Trophoblast cell (in vitro differentiated cells and primary cell): ENCODE data around the gene APOA4.

ENCODE experiments used
- DNase-seq, 2 donors: peaks; one replicate each; pipeline ENCODE4 v3.0.0-alpha.2; 2016
- H2AFZ ChIP-seq: 2 replicates; pipeline ENCODE4 v1.6.1; 2013; ENCODE audit warnings: low read length, moderate library complexity, mild to moderate bottlenecking; ENCODE audit not compliant: insufficient read depth, poor library complexity
- H2AK5ac ChIP-seq: 2 replicates; pipeline ENCODE4 v1.6.1; 2013; ENCODE audit warnings: mild to moderate bottlenecking, low read length
- H2BK120ac ChIP-seq: 2 replicates; pipeline ENCODE4 v1.6.1; 2013; ENCODE audit warnings: low read length, mild to moderate bottlenecking, moderate library complexity; ENCODE audit not compliant: insufficient read depth, poor library complexity
- H2BK12ac ChIP-seq: 2 replicates; pipeline ENCODE4 v1.6.1; 2013; ENCODE audit warnings: mild to moderate bottlenecking, low read length, moderate library complexity
- H2BK5ac ChIP-seq: 2 replicates; pipeline ENCODE4 v1.6.1; 2013; ENCODE audit warnings: low read length, low read depth, moderate library complexity, mild to moderate bottlenecking; ENCODE audit not compliant: poor library complexity
- H3K14ac ChIP-seq: 2 replicates; pipeline ENCODE4 v1.6.1; 2013; ENCODE audit warnings: mild to moderate bottlenecking, low read length
- H3K18ac ChIP-seq: 2 replicates; pipeline ENCODE4 v1.6.1; 2013; ENCODE audit warnings: mild to moderate bottlenecking, low read length
- H3K23ac ChIP-seq: 2 replicates; pipeline ENCODE4 v1.6.1; 2013; ENCODE audit warnings: low read length
- H3K27ac ChIP-seq: 2 replicates; pipeline ENCODE4 v1.5.1; 2013; ENCODE audit warnings: low read depth, mild to moderate bottlenecking, inconsistent platforms, low read length, moderate library complexity
- H3K27me3 ChIP-seq: 2 replicates; pipeline ENCODE4 v1.6.1; 2013; ENCODE audit warnings: inconsistent platforms, mild to moderate bottlenecking, low read length, moderate library complexity; ENCODE audit not compliant: insufficient read depth
- H3K36me3 ChIP-seq, 2 experiments: 1 replicate in 1 of 2; 2 replicates in 1 of 2; pipeline ENCODE4 v1.6.1; 2013; ENCODE audit warnings: low read length in 2 of 2, mild to moderate bottlenecking in 2 of 2, moderate library complexity in 1 of 2; ENCODE audit not compliant: insufficient read depth in 2 of 2, control insufficient read depth in 1 of 2
- H3K4ac ChIP-seq: 2 replicates; pipeline ENCODE4 v1.6.1; 2013; ENCODE audit warnings: low read depth, mild to moderate bottlenecking, low read length, moderate library complexity
- H3K4me1 ChIP-seq, 2 experiments: 1 replicate in 1 of 2; 2 replicates in 1 of 2; pipeline ENCODE4 v1.6.1; 2013; ENCODE audit warnings: low read length in 2 of 2, mild to moderate bottlenecking in 2 of 2, moderate library complexity in 1 of 2; ENCODE audit not compliant: insufficient read depth in 2 of 2, control insufficient read depth in 1 of 2
- H3K4me2 ChIP-seq: 2 replicates; pipeline ENCODE4 v1.6.1; 2013; ENCODE audit warnings: inconsistent platforms, mild to moderate bottlenecking, low read length, moderate library complexity
- H3K4me3 ChIP-seq: 2 replicates; pipeline ENCODE4 v1.5.1; 2013; ENCODE audit warnings: mild to moderate bottlenecking, low read depth, low read length, inconsistent platforms
- H3K79me1 ChIP-seq: one replicate; pipeline ENCODE4 v1.6.1; 2013; ENCODE audit warnings: low read length
- H3K79me2 ChIP-seq: 2 replicates; pipeline ENCODE4 v1.6.1; 2013; ENCODE audit warnings: low read length, mild to moderate bottlenecking; ENCODE audit not compliant: control insufficient read depth, insufficient read depth, poor library complexity
- H3K9ac ChIP-seq: 2 replicates; pipeline ENCODE4 v1.6.1; 2013; ENCODE audit warnings: mild to moderate bottlenecking, low read length
- H3K9me3 ChIP-seq: 2 replicates; pipeline ENCODE4 v1.6.1; 2013; ENCODE audit warnings: low read depth, mild to moderate bottlenecking, control low read depth, inconsistent platforms, low read length; ENCODE audit not compliant: insufficient read depth
- H4K12ac ChIP-seq: 2 replicates; pipeline ENCODE4 v1.6.1; 2013; ENCODE audit warnings: low read depth, mild to moderate bottlenecking, low read length, moderate library complexity
- H4K8ac ChIP-seq: 2 replicates; pipeline ENCODE4 v1.6.1; 2013; ENCODE audit warnings: low read depth, mild to moderate bottlenecking, low read length, moderate library complexity
- H4K91ac ChIP-seq: one replicate; pipeline ENCODE4 v1.6.1; 2013; ENCODE audit warnings: low read depth, mild to moderate bottlenecking, low read length, moderate library complexity
- WGBS: extraction: QIAGEN DNeasy Blood & Tissue Kit; methylation state at CpG from one replicate; pipeline ENCODE4 v1.1.7; 2013; ENCODE audit warnings: missing lambda C conversion rate; ENCODE audit not compliant: insufficient read length, insufficient coverage; ENCODE audit errors: extremely low coverage; 5-methylcytosine and 5-hydroxymethylcytosine counted together

The APOA4 gene

GRCh38 chr11:116830184-116830912 lies 7.2 kb upstream of the APOA4 start:
- Histone ChIP-seq H3K27me3 (no peaks in the 10 kb centered on the region), H4K91ac (peak overlapping the region; percentile 50), H3K23ac (no peak overlapping the region), H3K4ac (no peak overlapping the region), H2AFZ (no peak overlapping the region), H3K79me1 (peaks cover 3% of the 10 kb centered on the region), H4K8ac (no peak overlapping the region), H3K79me2 (no peaks in the 10 kb centered on the region), H3K27ac (no peak overlapping the region), H3K9ac (no peak overlapping the region), H2BK5ac (no peak overlapping the region), H2BK120ac (peak overlapping the region; percentile 27), H2AK5ac (peak overlapping the region; percentile 73), H3K4me2 (no peak overlapping the region), H3K4me1 (peaks cover 5% of the 10 kb centered on the region in 2 experiments), H3K18ac (no peak overlapping the region), H3K4me3 (no peak overlapping the region), H2BK12ac (no peak overlapping the region), H3K36me3 (no peaks in the 10 kb centered on the region), H4K12ac (no peak overlapping the region), H3K9me3 (no peaks in the 10 kb centered on the region), H3K14ac (peak overlapping the region; percentile 11)
- WGBS: no CpG with 5 or more reads among the region's 17 CpGs
- DNase-seq: no peak

GRCh38 chr11:116829525-116830183 lies 6.5 kb upstream of the APOA4 start, which contains the start of gene APOC3:
APOC3 (plus strand) TSS chr11:116829907; CDS start chr11:116830583, 676 bp downstream.
- H3K27ac ChIP-seq: no peak within 1 kb of the TSS
- peak within 1 kb of the TSS; percentile 4 for H2BK12ac ChIP-seq
- no peak within 1 kb of the TSS for H3K9ac ChIP-seq
- H3K36me3 ChIP-seq: no peaks in the 10 kb centered on the region
- H2AK5ac ChIP-seq: peak within 1 kb of the TSS; percentile 73
- H3K23ac ChIP-seq: no peak within 1 kb of the TSS
- no peak within 1 kb of the TSS for H4K12ac ChIP-seq
- peak within 1 kb of the TSS; percentile 11 for H3K14ac ChIP-seq
- H2BK120ac ChIP-seq: peak within 1 kb of the TSS; percentile 27
- no peak within 1 kb of the TSS for H2AFZ ChIP-seq
- WGBS: no CpG with 5 or more reads among the region's 9 CpGs
- H3K4me2 ChIP-seq: no peak within 1 kb of the TSS
- no peak within 1 kb of the TSS for H3K4ac ChIP-seq
- no peak within 1 kb of the TSS for H4K8ac ChIP-seq
- H3K4me3 ChIP-seq: no peak within 1 kb of the TSS
- H3K4me1 ChIP-seq: peaks cover 5% of the 10 kb centered on the region in 2 experiments
- H2BK5ac ChIP-seq: no peak within 1 kb of the TSS
- no peaks in the 10 kb centered on the region for H3K27me3 ChIP-seq
- no peaks in the 10 kb centered on the region for H3K79me2 ChIP-seq
- no peak within 1 kb of the TSS for H3K18ac ChIP-seq
- peak within 1 kb of the TSS; percentile 50 for H4K91ac ChIP-seq
- DNase-seq: peak; percentile 44 to 61
- peaks cover 3% of the 10 kb centered on the region for H3K79me1 ChIP-seq
- H3K9me3 ChIP-seq: no peaks in the 10 kb centered on the region

GRCh38 chr11:116828632-116829524 lies 5.8 kb upstream of the APOA4 start:
- Histone ChIP-seq H2BK12ac (peak overlapping the region; percentile 4), H3K9me3 (no peaks in the 10 kb centered on the region), H2AK5ac (no peak overlapping the region), H3K4me2 (no peak overlapping the region), H3K23ac (no peak overlapping the region), H2BK5ac (no peak overlapping the region), H3K79me1 (peaks cover 3% of the 10 kb centered on the region), H3K79me2 (no peaks in the 10 kb centered on the region), H2AFZ (no peak overlapping the region), H4K91ac (no peak overlapping the region), H2BK120ac (no peak overlapping the region), H4K8ac (no peak overlapping the region), H3K27ac (no peak overlapping the region), H3K36me3 (no peaks in the 10 kb centered on the region), H3K4me1 (peaks cover 5% of the 10 kb centered on the region in 2 experiments), H4K12ac (no peak overlapping the region), H3K4ac (no peak overlapping the region), H3K4me3 (no peak overlapping the region), H3K9ac (peak overlapping the region; percentile 18), H3K18ac (no peak overlapping the region), H3K27me3 (no peaks in the 10 kb centered on the region), H3K14ac (no peak overlapping the region)
- no CpG with 5 or more reads among the region's 16 CpGs for WGBS
- no peak for DNase-seq

- Histone ChIP-seq H4K12ac (no peak overlapping the region), H4K91ac (peak overlapping the region; percentile 40), H2BK5ac (no peak overlapping the region), H4K8ac (no peak overlapping the region), H3K4me3 (no peak overlapping the region), H3K18ac (no peak overlapping the region), H3K4ac (no peak overlapping the region), H3K79me1 (peaks cover 3% of the 10 kb centered on the region), H3K4me2 (no peak overlapping the region), H3K27ac (no peak overlapping the region), H2BK120ac (no peak overlapping the region), H3K79me2 (no peaks in the 10 kb centered on the region), H3K23ac (no peak overlapping the region), H2AK5ac (no peak overlapping the region), H3K9me3 (no peaks in the 10 kb centered on the region), H3K4me1 (peaks cover 5% of the 10 kb centered on the region in 2 experiments), H3K9ac (no peak overlapping the region), H2AFZ (no peak overlapping the region), H2BK12ac (no peak overlapping the region), H3K14ac (no peak overlapping the region), H3K27me3 (no peaks in the 10 kb centered on the region), H3K36me3 (no peaks in the 10 kb centered on the region)
- no CpG with 5 or more reads among the region's 6 CpGs for WGBS
- no peak for DNase-seq
These were observed 4.4 kb upstream of the APOA4 start for GRCh38 chr11:116827461-116827860.
